Retinal pigment epithelial cell (primary cell): Measurements from ENCODE around the gene EDEM3.
"Not testable (repeated sequence)": the region's sequence is repeated elsewhere in the genome, so short reads cannot be mapped to it uniquely, and the experiment has no call there.

Source experiments
- DNase-seq: peaks from one replicate; pipeline ENCODE4 v3.0.0-alpha.2; 2010; ENCODE audit warnings: low read depth
- H3K4me3 ChIP-seq: 2 replicates; pipeline ENCODE4 v1.5.1; 2011; ENCODE audit warnings: mild to moderate bottlenecking, low read length, control low read depth, moderate library complexity
- TF ChIP-seq, protein P1 (sequence below): conservative IDR thresholded peaks from 2 replicates; pipeline ENCODE4 v1.5.1; 2011; ENCODE audit warnings: low read depth, low read length, control low read depth, inconsistent platforms

EDEM3 gene

DNA sequence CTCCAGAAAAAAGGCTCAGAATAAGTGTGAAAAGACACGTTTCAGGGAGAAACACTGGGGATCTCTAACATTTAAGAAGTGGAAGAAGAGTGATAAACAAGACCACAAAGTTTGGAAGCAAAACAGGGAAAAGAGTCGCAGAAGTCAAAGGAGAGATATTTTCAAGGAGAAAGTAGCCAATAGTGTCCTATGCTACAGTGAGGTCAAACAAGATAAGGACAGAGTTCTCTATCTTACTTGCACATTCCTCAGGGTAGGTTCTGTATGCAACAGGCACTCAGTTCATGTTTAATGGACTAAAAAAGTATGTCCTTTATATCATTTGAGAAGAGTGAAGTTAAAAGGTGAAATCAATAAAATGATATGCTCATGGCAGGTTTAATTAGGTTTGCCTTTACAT, 13.8 kb upstream of the EDEM3 start:
- no peak overlapping the region for H3K4me3 ChIP-seq
- TF ChIP-seq, protein P1, sequence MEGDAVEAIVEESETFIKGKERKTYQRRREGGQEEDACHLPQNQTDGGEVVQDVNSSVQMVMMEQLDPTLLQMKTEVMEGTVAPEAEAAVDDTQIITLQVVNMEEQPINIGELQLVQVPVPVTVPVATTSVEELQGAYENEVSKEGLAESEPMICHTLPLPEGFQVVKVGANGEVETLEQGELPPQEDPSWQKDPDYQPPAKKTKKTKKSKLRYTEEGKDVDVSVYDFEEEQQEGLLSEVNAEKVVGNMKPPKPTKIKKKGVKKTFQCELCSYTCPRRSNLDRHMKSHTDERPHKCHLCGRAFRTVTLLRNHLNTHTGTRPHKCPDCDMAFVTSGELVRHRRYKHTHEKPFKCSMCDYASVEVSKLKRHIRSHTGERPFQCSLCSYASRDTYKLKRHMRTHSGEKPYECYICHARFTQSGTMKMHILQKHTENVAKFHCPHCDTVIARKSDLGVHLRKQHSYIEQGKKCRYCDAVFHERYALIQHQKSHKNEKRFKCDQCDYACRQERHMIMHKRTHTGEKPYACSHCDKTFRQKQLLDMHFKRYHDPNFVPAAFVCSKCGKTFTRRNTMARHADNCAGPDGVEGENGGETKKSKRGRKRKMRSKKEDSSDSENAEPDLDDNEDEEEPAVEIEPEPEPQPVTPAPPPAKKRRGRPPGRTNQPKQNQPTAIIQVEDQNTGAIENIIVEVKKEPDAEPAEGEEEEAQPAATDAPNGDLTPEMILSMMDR: no peak
- no peak for DNase-seq

DNA sequence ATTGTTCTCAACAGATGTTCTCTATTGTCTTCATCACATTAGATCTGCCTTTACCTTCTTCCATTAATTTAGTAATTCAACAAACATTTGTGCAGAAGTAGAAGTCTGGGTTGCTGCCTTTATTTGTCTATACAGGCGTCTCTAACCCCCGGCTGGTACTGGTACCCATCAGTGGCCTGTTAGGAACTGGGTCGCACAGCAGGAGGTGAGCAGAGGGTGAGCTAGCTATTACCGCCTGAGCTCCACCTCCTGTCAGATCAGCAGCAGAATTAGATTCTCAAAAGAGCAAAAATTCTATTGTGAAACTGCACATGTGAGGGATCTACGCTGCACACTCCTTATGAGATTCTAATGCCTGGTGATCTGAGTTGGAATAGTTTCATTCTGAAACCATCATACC, 12.9 kb upstream of the EDEM3 start:
- no peak overlapping the region for H3K4me3 ChIP-seq
- no peak for DNase-seq
- TF ChIP-seq, protein P1: no peak

DNA sequence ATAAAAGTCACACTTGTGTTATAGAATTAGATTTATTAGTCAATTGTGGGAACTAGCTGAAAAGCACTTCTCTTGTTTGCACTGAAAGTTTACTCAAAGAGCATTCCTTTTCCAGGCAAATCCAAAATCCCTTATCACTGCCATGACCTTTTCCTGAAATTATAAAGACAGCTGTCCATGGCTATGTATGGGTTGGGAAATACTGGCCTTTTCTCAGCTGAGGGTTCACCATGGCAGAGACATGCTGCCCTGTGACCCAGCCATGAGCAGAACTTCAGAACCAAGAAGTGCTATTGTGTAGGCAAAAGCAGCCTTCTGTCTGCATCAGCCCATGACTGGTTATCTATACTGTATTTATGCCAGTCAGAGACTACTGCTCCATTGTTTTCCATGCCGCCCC, 9.8 kb upstream of the EDEM3 start:
- no peak for DNase-seq
- H3K4me3 ChIP-seq: no peak overlapping the region
- TF ChIP-seq, protein P1: no peak

DNA sequence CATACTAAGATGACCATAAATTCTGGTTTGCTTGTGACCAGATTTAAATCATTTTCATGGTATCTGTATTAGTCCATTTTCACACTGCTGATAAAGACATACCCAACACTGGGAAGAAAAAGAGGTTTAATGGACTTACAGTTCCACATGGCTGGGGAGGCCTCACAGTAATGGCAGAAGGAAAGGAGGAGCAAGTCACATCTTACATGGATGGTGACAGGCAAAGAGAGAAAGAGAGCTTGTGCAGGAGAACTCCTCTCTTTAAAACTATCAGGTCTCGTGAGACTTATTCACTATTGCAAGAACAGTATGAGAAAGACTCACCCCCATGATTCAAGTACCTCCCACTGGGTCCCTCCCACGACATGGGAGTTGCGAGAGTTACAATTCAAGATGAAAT, 8.9 kb upstream of the EDEM3 start:
- H3K4me3 ChIP-seq, DNase-seq: not testable (repeated sequence)

DNA sequence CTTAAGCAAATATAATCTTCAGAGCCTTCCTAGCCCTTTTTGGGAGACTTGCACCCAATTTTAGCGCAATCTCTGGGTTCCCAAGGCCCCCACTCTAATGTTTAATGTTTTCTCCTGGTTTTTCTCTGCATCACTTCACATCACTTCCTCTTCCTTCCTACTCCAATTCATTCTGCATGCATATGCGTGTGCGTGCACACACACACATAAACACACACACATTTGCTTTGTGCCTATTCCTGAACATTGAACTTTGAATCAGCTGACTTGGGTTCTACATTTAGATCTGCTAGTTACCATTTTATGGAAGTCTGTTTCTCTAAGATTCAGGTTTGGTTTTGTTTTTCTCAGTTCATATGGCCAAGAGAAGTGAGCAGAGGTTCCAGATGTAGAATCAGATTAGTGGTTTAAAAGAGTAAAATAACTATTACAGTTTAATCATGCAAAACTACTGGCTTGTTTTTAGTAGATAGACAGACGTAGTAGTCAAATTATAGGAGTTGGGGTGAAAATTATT, 7.4 kb upstream of the EDEM3 start:
- TF ChIP-seq, protein P1: no peak
- no peak overlapping the region for H3K4me3 ChIP-seq
- DNase-seq: no peak

DNA sequence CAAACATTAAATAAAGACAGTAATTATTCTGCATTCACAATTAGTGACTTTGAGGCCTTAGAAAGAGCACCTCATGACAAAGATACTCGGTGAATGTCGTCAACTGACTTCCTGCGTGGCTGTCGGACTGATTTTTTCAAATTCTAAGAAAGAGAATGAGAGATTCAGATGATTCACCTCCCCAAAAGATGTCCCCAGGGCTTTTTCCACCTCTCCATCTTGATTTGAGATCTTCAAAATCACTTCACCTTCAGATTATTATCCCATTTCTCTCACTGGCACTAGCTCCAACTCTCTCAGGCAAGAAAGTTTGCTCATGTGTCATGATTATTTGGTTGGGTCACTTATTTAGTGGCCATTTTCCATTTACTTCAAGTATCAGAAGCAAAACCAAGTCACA, 5.0 kb upstream of the EDEM3 start:
- no peak for DNase-seq
- TF ChIP-seq, protein P1: no peak
- no peak overlapping the region for H3K4me3 ChIP-seq

DNA sequence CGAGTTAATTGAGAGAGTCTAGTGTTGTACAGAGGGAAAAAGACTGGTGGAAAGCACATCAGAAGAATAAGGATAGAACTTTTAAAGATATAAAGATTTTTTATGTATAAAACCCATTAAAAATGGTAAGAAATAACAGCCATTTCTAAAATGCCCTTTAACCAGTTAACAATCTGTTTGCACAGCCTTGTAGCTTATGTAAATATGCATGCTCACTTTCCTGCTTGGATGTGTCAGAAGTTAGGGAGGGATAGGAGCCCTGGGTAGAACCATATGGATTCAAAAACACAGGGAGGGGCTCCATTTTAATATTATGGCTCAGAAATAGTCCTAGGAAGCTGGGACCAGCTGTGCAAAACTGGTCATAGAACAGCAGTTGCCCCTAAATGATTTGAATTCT, 4.5 kb upstream of the EDEM3 start:
- TF ChIP-seq, protein P1: no peak
- no peak for DNase-seq
- no peak overlapping the region for H3K4me3 ChIP-seq

DNA sequence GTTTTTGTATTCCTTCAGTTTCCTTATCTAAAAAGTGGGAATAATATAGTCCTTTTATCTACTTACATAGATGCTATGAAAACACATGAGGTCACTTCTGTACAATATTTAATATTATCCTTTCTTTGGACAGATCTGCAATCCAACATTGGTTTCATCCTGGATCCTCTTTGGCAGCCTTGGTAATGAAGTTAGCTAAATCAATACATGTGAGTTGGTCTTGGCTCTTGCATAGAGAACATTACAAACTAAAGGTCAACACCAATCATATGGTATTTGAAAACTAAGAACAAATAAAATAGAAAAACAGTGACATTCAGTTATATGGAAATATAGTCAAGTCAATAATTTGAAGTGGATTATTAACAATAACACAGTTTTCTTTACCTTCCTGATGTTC, 3.2 kb upstream of the EDEM3 start:
- no peak overlapping the region for H3K4me3 ChIP-seq
- TF ChIP-seq, protein P1: no peak
- no peak for DNase-seq
